GM21737 (cell line): ENCODE results near the gene HOXB3.

Experiments used
- ATAC-seq: cut with Tn5 transposase; IDR thresholded peaks from one replicate; pipeline ENCODE4 v1.9.1; 2021; ENCODE audit warnings: mild to moderate bottlenecking, moderate library complexity; ENCODE audit not compliant: unreplicated experiment

The HOXB3 gene

DNA sequence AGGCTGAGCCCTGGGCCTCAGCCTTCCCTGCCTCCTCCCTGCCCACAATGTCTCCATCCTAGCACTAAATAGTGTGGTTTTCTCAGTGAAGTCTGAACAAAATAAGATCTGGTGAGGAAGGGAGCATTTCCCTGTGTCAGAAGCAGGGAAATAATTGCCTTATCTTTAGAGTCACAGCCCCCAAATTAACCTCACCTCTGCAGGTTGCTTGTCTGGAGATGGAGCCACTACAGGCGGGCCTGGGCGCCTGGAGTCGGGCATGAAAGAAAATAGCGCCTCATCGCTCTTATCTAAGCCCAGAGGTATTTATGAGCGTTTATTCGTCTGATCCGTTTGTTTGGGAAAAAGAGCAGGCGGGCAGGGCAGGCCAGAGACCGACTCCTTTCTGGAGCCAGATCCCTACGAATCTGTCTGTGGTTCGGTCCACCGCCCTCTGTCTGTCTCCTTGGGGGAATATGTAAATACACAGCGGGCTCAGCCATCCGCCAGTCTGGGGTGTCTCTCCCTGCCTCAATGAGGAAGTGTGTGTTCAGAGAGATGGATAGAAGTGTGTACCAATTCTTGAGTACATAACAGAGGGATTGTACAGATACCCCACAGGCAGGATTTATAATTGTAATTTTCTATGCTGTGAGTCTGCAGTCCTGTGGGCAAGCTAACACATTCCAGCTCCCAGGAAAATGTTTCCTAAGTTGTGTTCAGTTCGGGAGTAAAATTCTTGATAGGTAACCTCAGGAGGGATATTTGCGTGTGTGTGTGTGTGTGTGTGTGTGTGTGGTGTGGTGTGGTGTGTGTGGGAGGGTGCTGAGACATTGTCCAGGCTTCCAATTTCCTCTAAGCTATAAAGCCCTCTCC lies 10.4 kb upstream of the HOXB3 start:
- ATAC-seq: no peak

- no peak for ATAC-seq
These were observed 9.3 kb upstream of the HOXB3 start for GRCh38 chr17:48599354-48599753.

DNA sequence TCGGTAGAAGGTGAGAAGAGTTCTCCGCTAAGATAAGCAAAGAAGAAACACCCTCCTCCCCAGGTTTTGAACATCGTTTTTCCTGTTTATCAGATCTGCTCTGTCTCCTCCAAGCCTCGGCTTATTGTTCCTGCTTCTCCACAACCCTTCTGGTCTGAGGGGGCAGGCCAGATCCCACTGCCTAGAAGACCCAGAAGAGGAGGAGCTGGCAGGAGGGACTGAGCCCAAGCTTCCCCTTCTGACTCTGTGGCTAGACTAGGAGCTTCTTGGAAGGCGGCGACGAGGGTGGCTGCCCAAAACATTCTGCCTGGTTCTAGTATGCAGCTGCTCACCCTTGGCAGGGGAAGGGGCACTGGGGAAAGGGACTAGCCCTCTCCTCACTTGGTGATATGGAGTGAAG lies 8.7 kb upstream of the HOXB3 start:
- ATAC-seq: no peak

GRCh38 chr17:48597778-48598631 lies 8.0 kb upstream of the HOXB3 start:
- no peak for ATAC-seq

DNA sequence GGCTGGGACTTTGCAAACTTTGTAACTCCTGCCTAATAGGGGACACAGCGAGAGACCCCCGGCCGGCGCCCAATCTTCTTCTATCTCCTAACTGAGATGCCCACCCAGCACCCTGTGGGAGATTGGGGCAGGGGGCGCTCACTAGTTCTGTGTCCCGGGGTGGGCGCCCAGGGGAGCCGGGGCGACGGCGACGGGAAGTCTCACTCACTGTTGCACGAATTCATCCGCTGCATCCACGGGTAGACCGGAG lies 7.4 kb upstream of the HOXB3 start:
- no peak for ATAC-seq

- ATAC-seq: no peak
These were observed 6.9 kb upstream of the HOXB3 start for GRCh38 chr17:48596735-48597527.

GRCh38 chr17:48596000-48596734 lies 6.1 kb upstream of the HOXB3 start:
- ATAC-seq: no peak

- ATAC-seq: no peak
These were observed 5.4 kb upstream of the HOXB3 start for GRCh38 chr17:48595278-48595999.

DNA sequence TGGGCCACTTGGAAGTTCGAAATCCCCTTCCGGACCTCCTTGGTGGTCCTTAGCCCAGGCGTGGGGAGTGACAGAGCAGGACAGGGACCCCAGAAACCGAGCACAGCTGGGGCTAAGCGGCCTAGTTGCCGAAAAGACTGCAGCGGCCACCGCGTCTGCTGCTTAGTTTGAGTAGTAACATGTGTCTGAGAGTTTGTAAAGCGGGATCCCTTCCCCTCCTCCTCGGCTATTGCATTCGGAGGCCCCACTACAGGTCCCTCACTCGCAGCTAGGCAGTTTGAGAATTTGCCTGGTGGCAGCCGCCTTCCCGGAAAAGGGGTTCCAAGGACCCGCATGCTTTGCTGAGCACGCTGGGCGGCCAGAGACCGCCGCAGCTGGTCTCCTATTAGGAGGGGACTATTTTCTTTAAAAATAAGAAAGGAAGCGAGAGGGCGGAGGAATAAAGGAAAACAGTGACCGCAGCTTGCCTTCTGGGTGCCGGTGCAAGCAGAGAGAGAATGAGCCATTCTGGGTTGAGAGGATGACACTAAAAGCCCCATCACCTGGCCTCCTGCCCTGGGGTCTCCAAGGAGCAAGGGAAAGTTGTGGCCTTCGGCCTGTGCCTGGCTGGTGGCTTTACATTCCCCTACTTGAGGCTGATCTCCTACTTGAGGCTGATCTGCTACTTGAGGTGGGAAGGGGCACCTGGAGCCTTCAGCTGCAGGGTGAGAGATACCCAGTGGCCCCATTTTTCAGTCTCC lies 4.7 kb upstream of the HOXB3 start:
- ATAC-seq: no peak

DNA sequence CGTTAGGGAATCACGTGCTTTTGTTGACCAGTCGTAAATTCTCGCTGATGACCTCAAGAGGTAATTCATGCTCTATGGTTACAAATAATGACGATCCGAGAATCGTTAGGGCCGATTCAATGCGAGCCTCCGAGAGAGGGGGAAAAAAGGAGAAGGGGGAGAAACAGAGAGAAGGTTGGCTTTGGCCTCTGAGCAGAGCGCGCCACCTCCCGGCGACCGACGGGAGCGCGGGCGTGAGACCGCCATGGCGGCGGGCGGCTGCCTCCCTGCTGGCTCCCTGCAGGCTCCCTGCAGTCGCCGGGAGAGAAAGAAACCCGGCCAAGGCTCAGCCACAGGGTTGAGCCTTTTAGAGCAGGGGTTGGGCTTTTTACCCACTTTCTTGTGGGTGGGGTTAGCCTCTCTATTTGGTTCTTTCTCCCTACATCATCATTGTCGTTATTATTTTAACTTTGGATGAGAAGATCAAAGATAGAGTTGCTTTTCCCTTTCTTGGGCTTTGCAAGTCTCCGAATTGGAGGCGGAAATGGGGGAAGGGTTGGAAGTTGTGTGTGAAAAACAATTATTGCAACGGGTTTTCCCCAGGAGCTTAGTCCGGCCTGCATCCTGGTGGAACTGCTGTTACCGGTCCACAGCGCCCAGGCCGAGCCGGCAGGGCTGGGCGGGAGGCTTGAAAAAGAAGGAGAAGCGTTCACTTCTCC lies 3.9 kb upstream of the HOXB3 start:
- ATAC-seq: no peak

DNA sequence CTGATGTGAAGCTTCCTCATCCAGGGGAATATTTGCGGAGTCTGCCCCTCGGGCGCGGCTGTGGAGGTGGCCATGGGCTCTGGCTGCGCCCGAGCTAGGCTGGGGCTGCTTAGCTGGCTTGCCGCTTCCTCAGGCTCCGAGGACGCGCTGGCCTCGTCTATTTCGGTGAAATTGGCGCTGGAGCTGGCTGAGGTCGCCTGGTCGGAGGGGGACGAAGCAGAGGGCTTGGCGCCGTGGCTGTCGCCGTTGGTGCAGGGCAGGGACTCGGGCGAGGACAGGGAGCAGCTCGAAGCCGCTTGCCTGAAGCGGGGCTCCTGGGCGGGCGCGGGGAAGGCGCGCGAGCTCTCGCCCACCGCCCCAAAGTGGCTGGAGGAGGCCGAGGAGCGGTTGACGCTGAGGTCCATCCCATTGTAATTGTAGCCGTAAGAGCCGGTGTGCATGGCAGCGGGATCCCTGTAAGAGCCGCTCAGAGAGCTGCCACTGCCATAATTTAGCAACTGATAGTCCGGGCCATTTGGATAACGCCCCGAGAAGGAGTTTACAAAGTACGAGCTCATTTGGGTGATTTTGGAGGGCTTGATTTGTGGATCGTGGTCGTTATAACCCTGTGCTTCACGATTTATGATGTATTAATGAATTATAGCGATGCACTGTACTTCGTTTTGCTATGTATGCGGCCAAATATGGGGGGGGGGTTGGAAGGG lies 3.2 kb upstream of the HOXB3 start, which contains the start of gene HOXB5:
Gene HOXB5, minus strand, starts transcription at position 654 of the 704 bp plus-strand sequence. Its CDS starts 97 bp downstream, at position 557.
- ATAC-seq: no peak

- ATAC-seq: no peak
These were observed 2.5 kb upstream of the HOXB3 start for GRCh38 chr17:48592577-48592976.

GRCh38 chr17:48592057-48592514 lies 2.0 kb upstream of the HOXB3 start:
- ATAC-seq: no peak

- ATAC-seq: no peak
These were observed 1.4 kb upstream of the HOXB3 start for GRCh38 chr17:48591255-48592056.

DNA sequence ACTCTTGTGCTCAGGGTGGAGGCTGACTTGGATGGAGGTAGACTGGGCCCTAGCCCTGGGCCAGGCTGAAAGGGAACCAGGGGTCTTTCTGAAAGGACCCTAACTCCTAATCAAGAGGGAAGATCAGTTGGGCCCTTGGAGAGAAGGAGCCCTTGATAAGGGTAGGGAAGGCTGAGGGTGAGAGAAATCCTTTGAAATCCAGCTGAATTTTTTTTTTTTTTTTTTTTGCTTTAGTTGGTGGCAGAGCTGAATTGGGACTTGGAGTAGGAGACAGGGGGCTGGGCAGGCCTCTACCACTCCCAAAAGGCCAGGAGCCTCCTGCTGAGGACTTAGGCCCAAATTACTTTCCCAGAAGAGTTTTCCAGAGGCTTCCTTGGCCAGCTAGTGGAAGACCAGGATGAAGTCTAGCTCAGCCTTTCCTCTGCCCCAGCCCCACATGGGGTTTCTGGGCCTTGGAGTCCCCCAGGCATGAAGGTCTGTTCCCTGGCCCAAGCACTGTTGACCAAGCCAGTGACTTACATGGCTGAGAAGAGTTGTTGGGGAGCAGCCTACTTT lies 643 bp upstream of the HOXB3 start:
- no peak for ATAC-seq

- no peak for ATAC-seq
These were observed 796 bp downstream of the HOXB3 start for GRCh38 chr17:48589060-48589830.
